ENCODE results near the gene ZBED1.
"Not testable (repeated sequence)": the region's sequence is repeated elsewhere in the genome, so short reads cannot be mapped to it uniquely, and the experiment has no call there.

Gene ZBED1

GRCh38 chrX:2497961-2498780 is 2.6 kb downstream of the ZBED1 start:
- DNase-seq (ENCODE audit: low spot score): peak; percentile 43

- no peak for DNase-seq (ENCODE audit: low spot score)
Measured at GRCh38 chrX:2495595-2495994, 5.2 kb downstream of the ZBED1 start.

GRCh38 chrX:2492531-2493218 is 8.1 kb downstream of the ZBED1 start:
- no peak for DNase-seq (ENCODE audit: low spot score)

GRCh38 chrX:2490634-2491033 is 10.1 kb downstream of the ZBED1 start:
- no peak for DNase-seq (ENCODE audit: low spot score)

GRCh38 chrX:2489446-2490445 is 11.0 kb downstream of the ZBED1 start:
- DNase-seq (ENCODE audit: low spot score): no peak

- no peak for DNase-seq (ENCODE audit: low spot score)
Measured at GRCh38 chrX:2488621-2489285, 12.0 kb downstream of the ZBED1 start.

GRCh38 chrX:2487366-2487765 is 13.4 kb downstream of the ZBED1 start:
- DNase-seq (ENCODE audit: low spot score): no peak

- no peak for DNase-seq (ENCODE audit: low spot score)
Measured at GRCh38 chrX:2486476-2487133, 14.2 kb downstream of the ZBED1 start.

- DNase-seq (ENCODE audit: low spot score): no peak
Measured at GRCh38 chrX:2485789-2486345, 14.9 kb downstream of the ZBED1 start.

- peak; percentile 70 for DNase-seq (ENCODE audit: low spot score)
Measured at GRCh38 chrX:2484721-2485648, 15.8 kb downstream of the ZBED1 start.

GRCh38 chrX:2484256-2484655 is 16.5 kb downstream of the ZBED1 start:
- no peak for DNase-seq (ENCODE audit: low spot score)

- DNase-seq (ENCODE audit: low spot score): no peak
Measured at GRCh38 chrX:2483398-2484060, 17.2 kb downstream of the ZBED1 start.

GRCh38 chrX:2481597-2481996 is 19.2 kb downstream of the ZBED1 start:
- DNase-seq (ENCODE audit: low spot score): not testable (repeated sequence)

- not testable (repeated sequence) for DNase-seq (ENCODE audit: low spot score)
Measured at GRCh38 chrX:2479982-2480381, 20.8 kb downstream of the ZBED1 start.

- no peak for DNase-seq (ENCODE audit: low spot score)
Measured at GRCh38 chrX:2479420-2479780, 21.4 kb downstream of the ZBED1 start.

GRCh38 chrX:2478546-2479419 is 22.0 kb downstream of the ZBED1 start:
- DNase-seq (ENCODE audit: low spot score): no peak

- DNase-seq (ENCODE audit: low spot score): not testable (repeated sequence)
Measured at GRCh38 chrX:2477313-2477712, 23.5 kb downstream of the ZBED1 start.

Data from AG20443 (cell line).